ENCODE measurements around the gene DIDO1. TPM values are rescaled to one million over a fixed set of nuclear protein-coding genes. Genes with fewer than 3 reads are reported as not detected.

DIDO1 gene
- total RNA-seq, 1 experiment from 2014 or later: 120 TPM

GRCh38 chr20:62872862-62873261, 53.4 kb downstream of the DIDO1 start:
- TF ChIP-seq CTCF (IDR thresholded peaks at IDR 0.05; ENCODE audit: insufficient read depth in 1 of 2, low read depth in 1 of 2, low read length in 1 of 2, severe bottlenecking in 1 of 2, unreplicated experiment in 1 of 2): no peak
- BruUV-seq (replicated peaks): no TSS peak
- ChIA-PET CTCF (interaction anchor here (1.3 to 1.9 kb wide), 2 partner anchors 11 to 100 kb away, joined by 4 to 9 read pairs; partner anchors contain the start of gene TCFL5), POLR2A (no interaction called here)
- Histone ChIP-seq H3K4me3 (ENCODE audit: low read depth, low read length) (no peak overlapping the region), H3K27me3 (replicated peaks; ENCODE audit: control insufficient read depth, insufficient read depth, low read length) (no peaks in the 10 kb centered on the region), H3K4me1 (peaks cover 9% of the 10 kb centered on the region), H3K36me3 (ENCODE audit: control insufficient read depth, insufficient read depth, low read length) (no peaks in the 10 kb centered on the region), H3K9me3 (peaks cover 10% of the 10 kb centered on the region)
- Mint-ChIP-seq H3K4me1 (ENCODE audit: low read depth, unreplicated experiment) (peaks cover 21% of the 10 kb centered on the region), H3K4me3 (ENCODE audit: unreplicated experiment) (peak overlapping the region; percentile 72), H3K9me3 (ENCODE audit: unreplicated experiment) (no peaks in the 10 kb centered on the region), H3K36me3 (ENCODE audit: insufficient read depth, unreplicated experiment) (peaks cover 32% of the 10 kb centered on the region), H3K27ac (ENCODE audit: unreplicated experiment) (peak overlapping the region; percentile 38), H3K27me3 (ENCODE audit: insufficient read depth, unreplicated experiment) (no peaks in the 10 kb centered on the region)
- no peak for DNase-seq
- intact Hi-C loops (cut with micrococcal nuclease; ENCODE audit: unreplicated experiment): loop anchor here (2.0 kb wide), 1 partner anchor 136 kb away; no protein-coding TSS in a partner anchor

- peaks cover 10% of the 10 kb centered on the region for H3K9me3 ChIP-seq
- H3K4me1 Mint-ChIP-seq (ENCODE audit: low read depth, unreplicated experiment): peaks cover 21% of the 10 kb centered on the region
- ChIA-PET POLR2A (interaction anchor here (0.6 kb wide), 1 partner anchor 27 kb away, joined by 5 read pairs; no protein-coding TSS in a partner anchor), CTCF (interaction anchor here (0.6 to 1.9 kb wide), 4 partner anchors 10 to 417 kb away, joined by 3 to 9 read pairs (median 6); partner anchors contain the start of gene TCFL5)
- BruUV-seq (replicated peaks): no TSS peak
- H3K27me3 ChIP-seq (replicated peaks; ENCODE audit: control insufficient read depth, insufficient read depth, low read length): no peaks in the 10 kb centered on the region
- H3K4me3 Mint-ChIP-seq (ENCODE audit: unreplicated experiment): peak overlapping the region; percentile 72
- H3K36me3 Mint-ChIP-seq (ENCODE audit: insufficient read depth, unreplicated experiment): peaks cover 32% of the 10 kb centered on the region
- H3K27ac Mint-ChIP-seq (ENCODE audit: unreplicated experiment): peak overlapping the region; percentile 38
- no peaks in the 10 kb centered on the region for H3K36me3 ChIP-seq (ENCODE audit: control insufficient read depth, insufficient read depth, low read length)
- no peak for TF ChIP-seq CTCF (IDR thresholded peaks at IDR 0.05; ENCODE audit: insufficient read depth in 1 of 2, low read depth in 1 of 2, low read length in 1 of 2, severe bottlenecking in 1 of 2, unreplicated experiment in 1 of 2)
- intact Hi-C loops (cut with micrococcal nuclease; ENCODE audit: unreplicated experiment): loop anchor here (2.0 kb wide), 1 partner anchor 136 kb away; no protein-coding TSS in a partner anchor
- no peak overlapping the region for H3K4me3 ChIP-seq (ENCODE audit: low read depth, low read length)
- no peak for DNase-seq
- no peaks in the 10 kb centered on the region for H3K27me3 Mint-ChIP-seq (ENCODE audit: insufficient read depth, unreplicated experiment)
- H3K4me1 ChIP-seq: peaks cover 9% of the 10 kb centered on the region
- H3K9me3 Mint-ChIP-seq (ENCODE audit: unreplicated experiment): no peaks in the 10 kb centered on the region
Observed at GRCh38 chr20:62872184-62872847, 54.0 kb downstream of the DIDO1 start.

DNA sequence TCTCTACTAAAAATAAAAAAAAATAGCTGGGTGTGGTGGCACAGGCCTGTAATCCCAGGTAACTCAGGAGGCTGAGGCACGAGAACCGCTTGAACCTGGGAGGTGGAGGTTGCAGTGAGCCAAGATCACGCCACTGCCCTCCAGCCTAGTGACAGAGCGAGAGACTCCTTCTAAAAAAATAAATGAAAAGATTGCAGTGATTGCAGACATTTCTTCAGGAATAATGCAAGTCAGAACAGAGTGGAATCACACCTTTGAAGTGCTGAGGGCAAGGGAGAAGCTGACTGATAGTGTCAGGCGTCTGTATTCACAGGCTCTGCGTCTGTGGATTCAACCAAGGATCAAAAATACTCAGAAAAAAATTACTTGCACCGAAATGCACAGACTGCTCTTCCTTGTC, 62.1 kb downstream of the DIDO1 start:
- DNase-seq: no peak
- Histone ChIP-seq H3K27me3 (replicated peaks; ENCODE audit: control insufficient read depth, insufficient read depth, low read length) (no peaks in the 10 kb centered on the region), H3K36me3 (ENCODE audit: control insufficient read depth, insufficient read depth, low read length) (no peaks in the 10 kb centered on the region), H3K9me3 (peaks cover 12% of the 10 kb centered on the region), H3K4me1 (peaks cover 14% of the 10 kb centered on the region), H3K4me3 (ENCODE audit: low read depth, low read length) (no peak overlapping the region)
- ChIA-PET POLR2A (no interaction called here), CTCF (no interaction called here)
- H3K4me1 Mint-ChIP-seq (ENCODE audit: low read depth, unreplicated experiment): peaks cover 15% of the 10 kb centered on the region
- H3K4me3 Mint-ChIP-seq (ENCODE audit: unreplicated experiment): no peak overlapping the region
- no peak overlapping the region for H3K27ac Mint-ChIP-seq (ENCODE audit: unreplicated experiment)
- H3K27me3 Mint-ChIP-seq (ENCODE audit: insufficient read depth, unreplicated experiment): peaks cover 4% of the 10 kb centered on the region
- TF ChIP-seq CTCF (IDR thresholded peaks at IDR 0.05; ENCODE audit: insufficient read depth in 1 of 2, low read depth in 1 of 2, low read length in 1 of 2, severe bottlenecking in 1 of 2, unreplicated experiment in 1 of 2): no peak
- intact Hi-C loops (cut with micrococcal nuclease; ENCODE audit: unreplicated experiment): loop anchor here (5.0 kb wide), 1 partner anchor 57 kb away; no protein-coding TSS in a partner anchor
- H3K36me3 Mint-ChIP-seq (ENCODE audit: insufficient read depth, unreplicated experiment): peaks cover 14% of the 10 kb centered on the region
- H3K9me3 Mint-ChIP-seq (ENCODE audit: unreplicated experiment): peaks cover 20% of the 10 kb centered on the region
- no TSS peak for BruUV-seq (replicated peaks)

Measured in Caco-2 (cell line).